Activated CD8-positive, alpha-beta memory T cell treated with anti-CD3 and anti-CD28 coated beads for 48 hours (primary cell): ENCODE measurements around the gene SSTR5.

Source experiments
- DNase-seq, 3 experiments: peaks; one replicate each; pipeline ENCODE4 v3.0.0-alpha.2; 2020; ENCODE audit warnings: low read depth in 2 of 3, low spot score in 2 of 3

SSTR5 gene

DNA sequence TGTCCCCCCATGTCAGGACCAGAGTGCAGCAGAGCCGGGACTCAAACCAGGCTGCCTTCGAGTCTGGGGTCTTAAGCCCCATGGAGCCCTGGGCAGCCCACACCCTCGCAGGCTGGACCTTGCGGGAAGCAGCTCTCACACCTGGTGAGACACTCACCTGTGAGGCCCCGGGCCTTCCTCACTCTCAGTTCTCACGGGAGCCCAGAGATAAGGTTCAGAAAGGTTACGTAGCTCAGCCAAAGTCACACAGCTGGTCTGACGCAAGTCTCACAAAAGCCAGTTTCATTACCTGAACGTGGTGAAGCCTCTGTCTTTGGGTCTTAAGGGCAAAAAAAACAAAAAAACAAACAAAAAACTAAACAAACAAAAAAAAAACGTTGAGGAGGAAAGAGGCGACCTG lies 32.8 kb upstream of the SSTR5 start:
- DNase-seq: no peak

GRCh38 chr16:1040346-1040745 lies 32.2 kb upstream of the SSTR5 start:
- DNase-seq: no peak

- no peak for DNase-seq
These were observed 30.4 kb upstream of the SSTR5 start for GRCh38 chr16:1042049-1042744.

GRCh38 chr16:1042866-1043265 lies 29.7 kb upstream of the SSTR5 start:
- no peak for DNase-seq

DNA sequence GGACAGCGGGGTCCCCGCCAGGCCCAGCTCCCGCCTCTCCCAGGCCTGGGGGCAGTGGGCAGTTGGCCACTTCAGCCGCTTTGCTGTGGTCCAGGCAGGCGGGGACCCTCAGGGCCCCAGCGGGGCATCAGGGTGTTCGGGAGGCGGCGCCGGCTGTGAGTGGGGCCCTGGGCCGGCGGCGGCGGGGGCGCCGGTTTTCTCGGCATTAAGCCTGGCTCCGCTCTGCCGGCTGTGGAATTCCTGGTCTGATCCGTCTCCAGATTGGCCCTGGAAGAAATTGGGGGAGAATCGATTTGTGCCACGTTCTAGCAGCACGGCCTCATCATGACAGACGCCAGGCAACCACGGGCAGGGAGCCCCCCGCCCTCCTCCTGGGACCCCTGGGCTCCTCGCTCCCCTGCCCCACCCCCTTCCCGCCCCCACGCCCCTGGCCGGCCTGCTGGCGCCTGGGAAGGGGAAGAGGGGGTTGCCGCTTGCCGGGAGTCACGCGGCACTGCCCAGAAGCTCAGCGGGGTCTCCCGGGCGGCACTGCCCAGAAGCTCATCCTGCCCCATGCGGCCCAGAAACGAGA lies 28.6 kb upstream of the SSTR5 start:
- DNase-seq: no peak

- DNase-seq: no peak
These were observed 27.9 kb upstream of the SSTR5 start for GRCh38 chr16:1044460-1045309.

- no peak for DNase-seq
These were observed 27.1 kb upstream of the SSTR5 start for GRCh38 chr16:1045310-1045992.

DNA sequence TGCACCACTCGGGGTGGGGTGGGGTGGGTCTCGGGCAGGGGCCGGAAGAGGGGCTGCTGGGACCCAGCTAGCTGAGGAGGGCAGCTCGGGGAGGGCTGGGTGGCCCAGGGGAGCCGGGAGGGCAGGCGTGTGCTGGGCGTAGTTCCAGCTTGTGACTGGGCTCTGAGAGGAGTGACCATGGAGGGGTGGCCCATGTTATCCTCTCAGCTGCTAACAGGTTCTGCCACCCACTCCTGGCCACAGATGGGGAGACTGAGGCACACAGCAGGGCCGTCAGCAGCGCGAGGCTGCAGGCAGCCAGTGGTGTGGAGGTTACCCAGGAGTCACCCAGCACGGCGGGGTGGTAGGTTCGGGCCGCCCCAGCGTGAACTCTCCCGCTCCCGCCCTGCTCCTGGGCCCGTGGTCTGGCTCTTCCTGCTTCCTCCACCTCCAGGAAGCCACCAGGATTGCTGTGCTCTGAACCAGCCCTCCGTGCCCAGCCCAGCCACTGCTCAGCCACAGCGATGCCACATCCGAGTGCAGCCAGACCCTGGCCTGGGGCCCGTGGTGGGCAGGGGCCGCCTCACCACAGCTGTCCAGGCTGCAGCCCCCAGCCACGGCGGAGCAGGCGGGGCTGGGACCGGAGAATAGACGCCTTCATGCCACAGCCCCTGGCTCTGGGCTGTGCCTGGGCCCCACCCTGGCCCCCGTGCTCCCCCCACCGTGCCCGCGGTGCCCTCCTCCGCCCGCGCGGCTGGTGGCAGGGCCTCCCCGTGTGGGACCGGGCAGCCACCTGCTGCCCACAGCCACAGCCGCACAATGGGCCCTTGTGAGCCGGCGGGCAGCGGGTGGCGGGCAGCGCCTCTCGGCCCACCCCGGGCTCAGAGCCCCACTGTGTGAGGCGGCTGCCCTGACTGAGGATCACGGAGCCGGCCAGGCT lies 26.3 kb upstream of the SSTR5 start:
- DNase-seq: no peak

- no peak for DNase-seq
These were observed 25.4 kb upstream of the SSTR5 start for GRCh38 chr16:1047123-1047522.

DNA sequence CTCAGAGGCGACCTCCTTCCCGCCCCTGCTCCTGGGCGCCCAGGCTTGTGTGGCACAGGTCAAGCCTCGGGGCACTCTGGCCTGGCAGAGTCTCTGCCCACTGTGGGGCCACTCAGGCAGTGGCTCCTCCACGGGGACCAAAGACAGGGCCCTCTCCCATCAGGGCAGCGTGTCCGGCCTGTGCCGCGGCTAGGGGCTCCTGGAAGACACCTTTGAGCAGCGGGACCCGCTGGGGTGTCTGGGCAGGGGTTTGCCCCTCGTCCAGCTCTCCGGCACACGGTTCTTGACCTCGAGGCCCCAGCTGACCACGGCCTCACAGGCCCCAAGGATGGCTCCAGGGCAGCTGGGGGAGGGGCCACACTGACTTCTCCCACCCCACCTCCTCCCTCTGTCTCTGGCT lies 24.7 kb upstream of the SSTR5 start:
- DNase-seq: no peak

DNA sequence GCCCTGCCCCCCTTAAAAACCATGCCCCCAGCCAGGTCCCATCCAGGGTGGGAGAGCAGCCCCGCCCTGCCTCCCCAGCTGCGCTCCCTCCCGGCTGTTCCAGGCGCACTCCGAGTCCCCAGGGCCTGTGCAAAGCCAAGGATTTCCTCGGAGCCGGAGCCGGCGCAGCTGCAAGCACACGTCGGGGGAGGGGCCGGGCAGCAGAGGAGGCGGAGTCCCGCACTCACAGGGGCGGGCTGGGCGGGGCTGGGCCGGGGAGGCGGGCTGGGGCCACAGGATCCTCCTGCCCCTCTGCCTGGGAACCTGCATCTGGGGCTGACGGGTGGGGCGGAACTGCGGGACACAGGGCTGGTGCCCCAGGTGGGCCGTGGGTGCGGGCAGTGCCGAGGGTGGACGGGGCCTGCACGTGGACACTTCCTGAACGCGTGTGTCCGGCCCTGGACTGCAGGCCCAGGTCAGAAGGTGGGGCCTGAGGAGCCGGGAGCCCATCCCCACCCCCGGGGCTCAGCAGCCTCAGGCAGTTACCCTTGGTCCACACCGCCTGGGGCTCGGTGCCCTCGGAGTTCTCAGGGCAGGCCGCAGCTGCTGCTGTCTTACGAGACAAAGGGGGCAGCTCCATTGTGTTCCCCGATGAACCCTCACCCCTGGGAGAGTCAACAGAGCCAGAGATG lies 24.0 kb upstream of the SSTR5 start:
- DNase-seq: no peak

- no peak for DNase-seq
These were observed 23.2 kb upstream of the SSTR5 start for GRCh38 chr16:1049113-1049975.

- no peak for DNase-seq
These were observed 22.6 kb upstream of the SSTR5 start for GRCh38 chr16:1049976-1050247.

DNA sequence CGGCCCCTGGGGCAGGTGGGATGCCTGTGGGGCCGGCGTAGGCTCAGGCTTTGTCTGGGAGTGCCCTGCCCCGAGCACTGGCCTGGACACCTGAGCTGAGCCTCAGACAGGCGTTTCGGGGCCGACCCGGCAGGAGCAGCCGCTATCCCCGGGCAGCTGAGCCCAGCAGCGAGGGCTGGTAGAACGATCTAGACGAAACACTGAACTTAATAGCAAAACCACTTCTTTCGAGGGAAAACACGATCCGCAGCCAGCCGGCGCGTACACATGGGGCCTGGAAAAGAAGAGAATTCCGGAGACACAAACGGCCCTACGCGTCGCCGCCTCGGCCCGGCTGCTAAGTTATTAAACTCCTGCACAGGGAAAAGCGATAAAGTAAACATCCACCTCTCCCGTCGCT lies 22.0 kb upstream of the SSTR5 start:
- DNase-seq: no peak

GRCh38 chr16:1050921-1051320 lies 21.6 kb upstream of the SSTR5 start:
- no peak for DNase-seq

- DNase-seq: no peak
These were observed 21.1 kb upstream of the SSTR5 start for GRCh38 chr16:1051446-1051845.

DNA sequence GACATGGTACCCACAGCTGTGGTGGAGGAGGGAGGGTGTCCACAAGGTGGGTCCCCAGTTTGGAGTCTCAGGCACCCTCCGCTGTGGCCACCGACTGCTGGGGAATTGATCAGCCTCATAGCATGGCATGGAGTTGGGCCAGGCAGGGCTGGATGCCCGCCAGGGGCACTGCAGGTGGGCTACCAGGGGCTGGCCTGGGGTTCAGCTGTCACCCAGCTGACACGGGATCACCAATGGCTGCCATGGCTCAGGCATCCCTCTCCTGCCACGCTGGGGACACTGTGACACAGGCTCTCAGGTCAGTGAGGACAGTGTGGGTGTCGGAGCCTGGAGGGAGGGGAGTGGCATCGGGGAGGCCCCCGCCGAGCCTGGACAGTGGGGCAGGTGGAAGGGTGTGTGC lies 19.8 kb upstream of the SSTR5 start:
- no peak for DNase-seq

DNA sequence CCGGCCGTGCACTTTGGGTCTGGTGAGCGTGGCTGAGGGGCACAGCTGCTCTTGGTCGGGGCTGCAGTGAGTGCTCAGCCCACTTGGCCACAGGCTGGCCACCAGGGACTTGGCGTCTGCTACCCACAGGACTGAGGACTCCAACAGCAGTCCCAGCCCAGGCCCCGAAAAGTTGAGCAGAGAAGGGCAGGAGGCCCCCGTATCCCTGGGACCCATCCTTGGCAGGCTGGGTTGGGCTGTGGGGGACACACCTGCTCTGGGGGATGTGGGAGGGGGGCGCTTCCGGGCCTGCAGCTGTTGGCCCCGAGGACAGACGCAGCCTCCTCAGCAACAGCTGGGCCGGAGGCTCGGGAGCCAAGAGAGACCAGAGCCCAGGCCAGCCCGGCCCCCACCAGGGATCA lies 19.4 kb upstream of the SSTR5 start:
- no peak for DNase-seq

- no peak for DNase-seq
These were observed 18.7 kb upstream of the SSTR5 start for GRCh38 chr16:1053700-1054368.
